K562 (cell line): ENCODE data around the gene HOXB1. TPM values are rescaled to one million over a fixed set of nuclear protein-coding genes. Genes with fewer than 3 reads are reported as not detected.
A peak's percentile ranks its signal among the peaks of the same experiment; 100 is the strongest.

Source experiments
- ATF2 ChIP-seq: sonication (generic); formaldehyde crosslinking; IDR thresholded peaks from 2 replicates; pipeline ENCODE4 v1.8.1; 2022; ENCODE audit warnings: missing genetic modification reagents
- CCNT2 ChIP-seq: IDR thresholded peaks from 2 replicates; pipeline ENCODE4 v1.6.1; 2011; ENCODE audit warnings: borderline replicate concordance, low read depth, mild to moderate bottlenecking, moderate library complexity, mixed read lengths, low read length; ENCODE audit not compliant: insufficient read length; ENCODE audit errors: extremely low read depth
- CREB1 ChIP-seq, 2 experiments: sonication (generic) in 1 of 2; formaldehyde crosslinking in 1 of 2; IDR thresholded peaks; 2 replicates each; pipeline versions ENCODE4 v1.6.1 to v1.8.0; 2012 to 2022; ENCODE audit warnings: inconsistent platforms in 1 of 2, mild to moderate bottlenecking in 1 of 2, missing genetic modification reagents in 1 of 2, moderate library complexity in 1 of 2
- CREB5 ChIP-seq: fragments of 250-450 bp; sonication (Bioruptor Pico); IDR thresholded peaks from 2 replicates; pipeline ENCODE4 v1.5.0; 2020; ENCODE audit warnings: mild to moderate bottlenecking
- ELK1 ChIP-seq: sonication (generic); formaldehyde crosslinking; IDR thresholded peaks from 2 replicates; pipeline ENCODE4 v1.8.1; 2022; ENCODE audit warnings: missing genetic modification reagents
- GTF2B ChIP-seq: IDR thresholded peaks from 2 replicates; pipeline ENCODE4 v1.6.1; 2011; ENCODE audit not compliant: insufficient read length; ENCODE audit errors: extremely low read depth
- ILK ChIP-seq: fragments of 450-650 bp; IDR thresholded peaks from 2 replicates; pipeline ENCODE4 v1.6.1; 2016; ENCODE audit warnings: missing genetic modification characterization, low read depth, mild to moderate bottlenecking, missing compliant biosample characterization, moderate library complexity, borderline replicate concordance
- KAT7 ChIP-seq: sonication (generic); formaldehyde crosslinking; IDR thresholded peaks from 2 replicates; pipeline ENCODE4 v1.8.0; 2022; ENCODE audit warnings: missing genetic modification reagents, mild to moderate bottlenecking, borderline replicate concordance
- NCOR1 ChIP-seq: fragments of 450-650 bp; IDR thresholded peaks from 2 replicates; pipeline ENCODE4 v1.6.1; 2016; ENCODE audit warnings: mild to moderate bottlenecking, moderate library complexity
- NR1H2 ChIP-seq: sonication (generic); formaldehyde crosslinking; IDR thresholded peaks from 2 replicates; pipeline ENCODE4 v1.4.0; 2020; ENCODE audit warnings: mild to moderate bottlenecking, missing genetic modification reagents
- PHF8 ChIP-seq: fragments of 200-600 bp; sonication (generic); IDR thresholded peaks from 2 replicates; pipeline ENCODE4 v1.6.1; 2012; ENCODE audit warnings: mixed run types, mild to moderate bottlenecking, inconsistent platforms, low read length, moderate library complexity, borderline replicate concordance
- POLR3A ChIP-seq: IDR thresholded peaks from 2 replicates; pipeline ENCODE4 v1.6.1; 2011; ENCODE audit warnings: borderline replicate concordance, mild to moderate bottlenecking, moderate library complexity; ENCODE audit not compliant: insufficient read length, insufficient read depth; ENCODE audit errors: extremely low read depth
- SIX5 ChIP-seq, 2 experiments: IDR thresholded peaks; 2 replicates each; pipeline ENCODE4 v1.6.1; 2011; ENCODE audit warnings: low read length in 2 of 2, borderline replicate concordance in 1 of 2, low read depth in 1 of 2, mild to moderate bottlenecking in 1 of 2, moderate library complexity in 1 of 2; ENCODE audit not compliant: insufficient read depth in 1 of 2
- TAF7 ChIP-seq: fragments of 450-650 bp; IDR thresholded peaks from 2 replicates; pipeline ENCODE4 v1.6.1; 2016; ENCODE audit warnings: missing genetic modification characterization, missing compliant biosample characterization
- TAF9B ChIP-seq: fragments of 450-650 bp; IDR thresholded peaks from 2 replicates; pipeline ENCODE4 v1.6.1; 2018; ENCODE audit warnings: mild to moderate bottlenecking; ENCODE audit not compliant: partially characterized antibody
- TGIF2 ChIP-seq: sonication (generic); formaldehyde crosslinking; IDR thresholded peaks from 2 replicates; pipeline ENCODE4 v1.8.1; 2022; ENCODE audit warnings: mild to moderate bottlenecking, missing genetic modification reagents, moderate library complexity
- U2AF2 ChIP-seq: fragments of 200-400 bp; formaldehyde crosslinking; optimal IDR thresholded peaks from 2 replicates; pipeline ENCODE3; 2017; ENCODE audit warnings: low read depth, mild to moderate bottlenecking, low read length
- UBTF ChIP-seq, 2 experiments: IDR thresholded peaks; 2 replicates each; pipeline ENCODE4 v1.6.1; 2012; ENCODE audit warnings: improper control_type of control experiment in 2 of 2, low read depth in 2 of 2, low read length in 2 of 2, borderline replicate concordance in 1 of 2
- ZNF444 ChIP-seq: fragments of 250-450 bp; sonication (Bioruptor Pico); IDR thresholded peaks from 2 replicates; pipeline ENCODE4 v1.4.0; 2020; ENCODE audit warnings: mild to moderate bottlenecking, moderate library complexity
- polyA plus RNA-seq, 8 experiments: library from polyadenylated mRNA; depleted of rRNA in 4 of 8; stranded (reverse) in 5 of 8; unstranded in 3 of 8; fragments of >200 nt; fragmentation: Nextera tagmentation in 2 of 8; fragmentation: Illumina TruSeq in 1 of 8; extraction: Ambion mirVana in 2 of 8; extraction: Trizol in 1 of 8; gene quantifications; 2 replicates each; pipeline versions ENCODE4 v1.2.1 to v1.2.3, GENCODE V29; 2011 to 2014; ENCODE audit warnings: inconsistent platforms in 1 of 8, missing spikeins in 1 of 8
- total RNA-seq, 7 experiments: library from RNA; depleted of rRNA in 6 of 7; stranded (reverse); fragments of >200 nt in 6 of 7; fragmentation: Illumina TruSeq in 2 of 7; extraction: Trizol in 2 of 7; gene quantifications; 2 replicates each; pipeline versions ENCODE4 v1.2.1 to v1.2.3, GENCODE V29; 2011 to 2021; ENCODE audit warnings: low replicate concordance in 1 of 7

The HOXB1 gene
- total and polyA plus RNA-seq, 9 of the 15 experiments (the other 6 are each of a cell fraction or from before 2014, with no cell fraction given), result 0.04 TPM; not detected in 8

- TF ChIP-seq SIX5 (IDR thresholded peaks at IDR 0.05; ENCODE audit: borderline replicate concordance in 1 of 2, insufficient read depth in 1 of 2, low read depth in 1 of 2, low read length in 2 of 2) (no peak), CREB1 (IDR thresholded peaks at IDR 0.05) (0 out of 2 replicates have a peak, but pooled peaks have one; percentile 10), CREB1 (CRISPR knock-in tag; IDR thresholded peaks at IDR 0.05) (no peak), CREB5 (CRISPR knock-in tag) (no peak), GTF2B (no peak), TAF9B (no peak), CCNT2 (no peak), ELK1 (CRISPR knock-in tag) (no peak), POLR3A (no peak), ZNF444 (CRISPR knock-in tag) (no peak), TAF7 (tag) (peak; percentile 16; the same call in 1 of the 2 replicates), ILK (tag) (no peak), PHF8 (peak; percentile 29; the same call in 1 of the 2 replicates), NCOR1 (peak; percentile 9; the same call in 1 of the 2 replicates), U2AF2 (no peak), TGIF2 (CRISPR knock-in tag) (no peak), KAT7 (no peak), ATF2 (CRISPR knock-in tag) (no peak), NR1H2 (CRISPR knock-in tag) (no peak), UBTF (IDR thresholded peaks at IDR 0.05; ENCODE audit: borderline replicate concordance in 1 of 2, low read depth in 2 of 2, low read length in 2 of 2) (peak in 1 of 2 experiments; percentile 50; a peak in 2 of 4 replicates)
Measured at GRCh38 chr17:48542114-48542656, 11.4 kb upstream of the HOXB1 start (continued).
